Stimulated activated CD8-positive, alpha-beta memory T cell treated with anti-CD3 and anti-CD28 coated beads, Interleukin-7, amount 100 ng/mL, for 48 hours (primary cell): Measurements from ENCODE around the gene CEP170B.
"Not testable (repeated sequence)": the region's sequence is repeated elsewhere in the genome, so short reads cannot be mapped to it uniquely, and the experiment has no call there.

Experiments used
- DNase-seq, 2 donors: peaks; one replicate each; pipeline ENCODE4 v3.0.0-alpha.2; 2020; ENCODE audit warnings: low read depth in 1 of 2; ENCODE audit errors: extremely low read depth in 1 of 2

CEP170B gene

DNA sequence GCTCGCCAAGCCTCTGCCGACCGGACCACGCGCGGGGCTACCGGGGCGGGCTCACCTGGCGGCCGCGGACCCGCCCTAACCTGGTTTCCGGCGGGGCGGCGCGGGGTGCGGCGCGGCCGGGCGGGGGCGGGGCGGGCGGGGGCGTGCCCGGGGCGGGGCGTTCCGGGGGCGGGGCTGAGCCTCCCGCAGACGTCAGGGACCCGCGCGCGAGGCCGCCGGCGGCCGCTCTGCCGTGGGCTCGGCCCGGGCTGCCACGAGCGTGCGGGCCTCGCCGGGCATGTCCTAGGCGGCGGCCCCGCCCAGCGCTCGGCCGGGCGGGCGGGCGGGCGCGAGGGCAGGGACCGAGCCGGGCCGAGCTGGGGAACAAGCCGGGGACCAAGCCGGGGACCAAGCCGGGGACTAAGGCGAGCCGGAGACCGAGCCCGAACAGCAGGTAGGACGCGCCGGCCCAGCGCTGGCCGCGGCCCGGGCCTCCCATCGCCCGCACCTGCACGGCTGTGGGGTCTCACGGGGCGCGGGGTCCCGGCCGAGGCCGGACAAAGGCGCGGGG lies at the start of gene CEP170B:
Gene CEP170B, plus strand, starts transcription at position 188 of the 550 bp plus-strand sequence. CDS start 3,183 bp downstream, outside the sequence.
- no peak for DNase-seq

DNA sequence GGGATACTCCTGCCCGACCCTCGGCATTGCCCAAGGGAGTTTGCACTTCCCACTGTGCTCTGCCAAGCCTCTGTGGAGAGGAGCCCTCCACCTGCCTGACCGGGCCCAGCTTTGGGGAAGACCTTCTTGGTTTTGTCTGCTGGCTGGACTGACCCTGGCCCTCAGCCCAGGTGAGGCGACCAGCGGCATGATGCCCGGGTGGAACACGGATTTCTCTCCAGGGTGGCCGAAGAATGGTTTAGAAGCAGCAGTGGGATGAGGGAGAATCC lies 48.5 kb upstream of the CEP170B start:
- no peak for DNase-seq

DNA sequence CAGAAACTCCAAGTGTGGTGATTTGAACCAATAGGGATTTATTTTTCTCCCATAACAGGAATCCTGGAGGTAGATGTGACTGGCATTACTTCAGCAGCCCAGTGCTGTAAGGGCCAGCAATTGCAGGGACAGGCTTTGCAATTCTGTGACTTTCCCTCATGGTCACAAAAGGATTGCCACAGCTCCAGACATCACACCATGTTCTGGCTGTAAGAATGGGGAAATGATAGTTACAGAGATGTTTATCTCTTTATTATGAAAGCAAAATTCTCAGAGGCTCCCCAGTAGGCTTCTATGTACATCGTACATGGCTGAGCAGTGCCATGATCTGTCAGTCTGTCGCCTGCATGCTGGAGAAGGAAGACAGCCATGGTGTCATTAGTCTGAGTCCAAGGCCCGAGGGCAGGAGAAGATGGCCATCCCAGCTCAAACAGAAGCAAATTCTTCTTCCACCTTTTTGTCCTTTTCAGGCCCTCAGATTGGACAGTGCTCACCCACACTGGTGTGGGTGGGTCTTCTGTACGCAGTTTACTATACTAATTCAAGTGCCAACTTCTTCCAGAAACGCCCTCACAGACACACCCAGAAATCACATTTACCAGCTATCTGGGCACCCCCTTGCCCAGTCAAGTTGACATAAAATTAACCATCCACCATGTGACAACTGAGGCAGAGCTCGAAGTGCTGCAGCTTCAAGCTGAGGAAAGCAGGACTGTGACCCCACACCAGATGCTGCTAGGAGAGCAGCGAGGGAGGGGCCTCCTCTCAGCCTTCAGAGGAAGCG lies 46.9 kb upstream of the CEP170B start:
- no peak for DNase-seq

DNA sequence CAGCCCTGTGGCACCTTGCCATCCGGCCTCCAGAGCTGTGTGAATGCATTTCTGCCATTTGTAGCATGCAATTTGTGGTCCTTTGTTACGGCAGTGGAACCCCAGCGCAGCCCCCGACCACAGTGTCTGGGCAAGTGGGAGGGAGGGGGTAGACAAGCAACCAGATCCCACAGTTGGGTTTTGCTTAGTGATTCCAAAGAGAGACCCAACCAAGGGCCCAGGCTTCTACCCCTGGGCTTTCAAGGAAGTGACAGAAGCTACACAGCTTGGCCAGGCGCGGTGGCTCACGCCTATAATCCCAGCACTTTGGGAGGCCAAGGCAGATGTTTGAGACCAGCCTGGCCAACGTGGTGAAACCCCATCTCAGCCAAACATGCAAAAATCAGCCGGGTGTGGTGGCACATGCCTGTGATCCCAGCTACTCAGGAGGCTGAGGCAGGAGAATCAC lies 46.3 kb upstream of the CEP170B start:
- no peak for DNase-seq

DNA sequence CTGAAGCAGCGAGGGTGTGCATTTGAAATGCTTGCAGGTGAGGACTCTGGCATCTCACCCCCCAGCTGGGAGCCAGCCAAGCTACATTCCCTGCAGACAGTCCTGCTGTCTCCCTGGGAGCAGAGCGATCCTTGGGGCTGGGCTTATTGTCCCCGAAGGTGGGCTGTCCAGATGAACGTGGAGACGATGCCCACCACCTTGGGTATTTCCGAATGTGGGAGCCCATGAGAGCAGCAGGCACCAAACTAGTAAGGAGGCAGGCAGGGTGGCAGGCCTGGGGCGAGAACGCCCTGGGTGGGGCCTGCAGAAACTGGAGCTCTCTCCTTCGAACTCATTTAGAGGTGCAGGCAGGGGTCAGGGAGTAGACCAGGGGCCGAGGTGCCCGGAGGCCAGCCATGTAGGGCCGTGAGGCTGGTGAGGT lies 45.7 kb upstream of the CEP170B start:
- no peak for DNase-seq

DNA sequence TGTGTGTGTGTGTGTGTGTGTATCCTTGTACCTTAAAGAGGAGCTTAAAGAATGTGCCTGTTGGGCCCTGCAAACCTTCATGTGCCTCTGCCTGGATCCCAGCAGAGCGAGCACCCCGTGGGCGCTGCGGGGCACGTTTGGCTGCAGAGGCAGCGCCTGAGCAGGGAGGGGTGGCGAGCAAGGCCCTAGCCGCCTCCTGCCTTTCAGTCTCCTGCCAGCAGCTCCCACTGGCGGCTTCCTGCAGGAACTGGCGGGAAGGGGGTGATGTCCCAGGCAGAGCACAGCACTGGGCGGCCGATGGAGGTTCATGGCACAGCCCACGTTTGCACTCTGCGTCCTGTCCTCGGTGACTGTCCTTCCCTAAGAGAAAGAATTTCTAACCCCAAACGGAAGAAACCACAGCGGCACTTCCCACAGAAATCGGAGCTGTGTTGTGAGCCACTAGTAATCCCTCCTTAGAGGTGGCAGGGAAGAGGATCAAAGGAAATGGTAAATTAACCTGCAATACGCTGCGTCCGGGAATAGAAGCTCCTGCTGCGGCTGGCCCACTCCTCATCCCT lies 44.3 kb upstream of the CEP170B start:
- no peak for DNase-seq

DNA sequence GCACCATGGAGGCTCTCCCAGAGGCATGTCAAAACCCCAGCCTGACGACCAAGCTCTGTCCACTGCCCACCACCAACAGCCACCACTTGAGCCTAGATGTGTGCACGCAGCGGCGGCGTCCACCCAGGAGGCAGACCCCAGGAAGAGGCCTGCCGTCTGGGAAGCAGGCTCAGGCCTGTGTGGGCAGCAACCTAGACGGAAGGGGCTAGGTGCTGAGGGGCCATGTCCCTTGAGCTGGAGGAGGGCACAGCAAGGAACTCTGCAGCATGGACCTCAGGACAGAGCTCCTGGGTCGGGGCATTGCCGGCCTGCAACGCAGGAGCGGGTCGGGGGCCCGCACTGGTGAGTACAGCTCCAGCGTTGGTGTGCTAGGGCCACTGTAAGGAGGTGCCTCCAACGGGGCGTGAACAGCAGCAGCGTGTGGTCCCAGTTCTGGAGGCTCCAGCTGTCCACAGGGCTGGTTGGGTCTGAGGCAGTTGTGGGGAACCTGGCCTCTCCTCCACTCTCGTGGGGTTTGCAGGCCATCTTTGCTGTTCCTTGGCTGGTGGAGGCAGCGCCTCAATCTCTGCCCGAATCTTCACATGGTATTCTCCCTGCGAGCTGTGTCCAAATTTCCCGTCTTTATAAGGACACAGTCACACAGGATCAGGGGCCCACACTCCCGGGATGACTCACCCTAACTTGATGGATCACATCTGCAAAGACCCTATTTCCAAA lies 43.7 kb upstream of the CEP170B start:
- no peak for DNase-seq

DNA sequence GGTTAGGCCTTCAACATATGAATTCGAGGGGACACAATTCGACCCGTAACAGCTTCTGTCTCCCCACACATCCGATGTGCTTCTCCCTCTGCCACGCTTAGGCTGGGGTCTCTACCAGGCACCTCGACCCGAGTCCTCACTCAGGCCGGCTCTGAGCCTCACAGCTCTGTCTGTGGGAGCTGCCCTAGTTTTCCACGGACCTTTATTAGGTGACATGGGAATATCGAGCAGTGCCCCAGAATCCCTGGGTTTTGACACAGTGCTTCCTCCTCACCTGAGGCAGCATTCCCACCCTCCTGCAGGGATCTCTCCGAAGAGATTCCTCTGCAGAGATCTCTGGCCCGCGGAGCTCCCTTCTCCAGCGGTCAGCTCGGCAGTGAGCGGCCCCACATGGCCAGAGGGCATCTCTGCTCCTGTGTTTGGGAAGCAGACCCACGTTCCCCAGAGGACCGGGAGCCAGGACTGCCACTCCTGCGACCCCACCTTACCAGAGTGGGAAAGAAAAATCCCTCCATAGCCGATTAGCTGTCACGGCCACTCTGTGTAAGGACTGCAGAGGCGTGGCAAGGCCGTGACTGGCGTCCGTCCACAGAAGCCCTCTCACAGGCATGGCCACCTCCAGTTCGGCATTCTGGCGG lies 43.0 kb upstream of the CEP170B start:
- no peak for DNase-seq

DNA sequence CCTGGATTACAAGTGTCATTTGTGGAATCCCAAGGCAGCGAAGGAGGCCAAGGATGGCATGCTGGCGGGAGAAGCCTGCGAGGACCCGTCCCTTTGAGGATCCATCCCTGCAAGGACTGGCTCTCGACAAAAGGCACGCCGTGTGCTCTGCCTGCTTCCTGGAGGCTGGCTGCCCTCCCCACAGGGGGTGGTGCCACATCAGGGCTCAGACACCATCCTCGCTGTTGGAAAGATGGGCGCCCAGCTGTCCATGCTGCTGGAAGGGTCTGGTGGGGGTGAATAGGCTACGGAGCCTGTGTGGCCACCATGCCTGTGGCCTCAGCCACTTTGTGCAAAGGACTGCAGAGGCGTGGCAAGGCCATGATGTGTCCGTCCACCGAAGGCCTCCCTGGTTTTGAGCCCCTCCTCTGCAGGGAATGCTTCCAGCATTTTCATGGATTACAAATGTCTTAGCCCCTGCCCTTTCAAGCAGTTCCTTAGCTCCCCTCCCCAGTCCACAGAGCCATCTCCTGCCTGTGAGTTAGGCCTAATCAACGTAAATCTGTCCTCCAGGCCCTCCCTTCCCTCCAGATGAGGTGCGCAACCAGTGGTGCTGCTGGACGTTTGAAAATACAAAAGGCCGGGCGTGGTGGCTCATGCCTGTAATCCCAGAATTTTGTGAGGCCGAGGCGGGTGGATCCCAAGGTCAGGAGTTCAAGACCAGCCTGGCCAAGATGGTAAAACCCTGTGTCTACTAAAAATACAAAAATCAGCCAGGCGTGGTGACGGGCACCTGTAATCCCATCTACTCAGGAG lies 42.0 kb upstream of the CEP170B start:
- DNase-seq, result no peak

DNA sequence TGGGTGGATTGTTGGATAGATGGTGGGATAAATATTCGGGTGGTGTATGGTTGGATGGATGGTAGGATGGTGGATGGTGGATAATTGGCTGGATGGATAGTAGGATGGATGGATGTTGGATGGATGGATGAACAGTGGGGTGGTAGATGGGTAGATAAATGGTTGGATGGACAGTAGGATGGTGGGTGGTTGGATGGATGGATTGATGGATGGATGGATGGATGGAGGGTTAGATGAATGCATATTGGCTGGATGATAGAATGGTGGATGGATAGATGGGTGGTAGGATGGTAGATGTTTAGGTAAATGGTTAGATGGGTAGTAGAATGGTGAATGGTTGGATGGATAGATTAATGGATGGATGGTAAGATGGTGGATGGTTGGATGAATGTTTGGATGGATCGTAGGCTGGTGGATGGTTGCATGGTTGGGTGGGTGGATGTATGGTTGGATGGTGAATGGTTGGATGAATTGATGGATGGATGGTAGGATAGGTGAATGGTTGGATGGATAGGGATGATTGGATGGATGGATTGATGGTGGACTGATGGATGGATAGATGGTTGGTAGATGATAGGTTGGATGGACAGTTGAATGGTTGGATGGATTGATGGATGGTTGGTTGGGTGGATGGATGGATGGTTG lies 40.6 kb upstream of the CEP170B start:
- DNase-seq, result no peak

DNA sequence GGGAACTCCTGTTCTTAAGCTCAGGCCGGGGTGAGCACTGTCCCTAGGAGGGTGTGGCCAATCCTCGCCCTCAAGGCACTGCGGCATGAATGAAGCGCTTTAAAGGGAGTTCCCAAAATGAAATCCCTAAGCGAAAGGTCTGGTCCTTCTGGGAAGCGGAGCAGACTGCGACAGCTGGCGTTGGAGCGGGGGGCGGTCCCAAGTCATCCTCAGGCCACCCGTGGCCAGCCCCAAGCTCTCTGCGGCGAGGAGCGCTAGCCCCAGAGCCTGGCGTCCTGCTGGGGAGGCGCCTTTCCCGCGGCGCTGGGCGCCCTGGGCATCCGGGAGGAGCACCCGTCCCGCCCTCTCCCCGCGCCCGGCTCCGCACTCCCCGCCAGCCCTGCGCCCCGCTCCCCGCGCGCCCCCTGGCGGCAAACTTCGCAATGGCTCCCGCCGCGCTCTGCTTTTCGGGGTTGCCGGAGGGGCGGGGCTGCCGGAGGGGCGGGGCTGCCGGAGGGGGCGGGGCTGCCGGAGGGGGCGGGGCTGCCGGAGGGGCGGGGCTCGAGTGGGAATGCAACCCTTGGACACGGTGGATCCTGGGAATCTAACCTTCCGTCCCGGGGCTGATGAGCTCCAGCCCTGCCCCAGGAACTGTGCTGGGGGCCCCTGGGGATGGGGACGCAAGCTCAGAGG lies 38.7 kb upstream of the CEP170B start:
- peak; percentile 79 to 80 for DNase-seq

DNA sequence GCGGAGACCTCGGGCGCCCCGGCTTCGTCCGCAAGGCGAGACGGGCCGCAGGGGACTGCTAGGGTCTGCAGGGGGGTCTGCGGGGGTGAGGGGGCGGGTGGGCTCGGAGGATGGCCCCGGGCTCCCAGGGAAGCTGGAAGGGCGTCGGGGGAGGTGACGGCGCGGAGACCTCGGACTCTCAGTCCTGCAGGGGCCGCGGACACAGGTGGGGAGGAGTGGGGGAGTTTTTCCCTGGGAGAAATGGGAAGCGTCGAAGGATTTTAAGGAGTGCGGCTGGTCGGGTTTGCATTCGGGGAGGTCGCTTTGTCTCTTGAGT lies 38.2 kb upstream of the CEP170B start:
- no peak for DNase-seq

DNA sequence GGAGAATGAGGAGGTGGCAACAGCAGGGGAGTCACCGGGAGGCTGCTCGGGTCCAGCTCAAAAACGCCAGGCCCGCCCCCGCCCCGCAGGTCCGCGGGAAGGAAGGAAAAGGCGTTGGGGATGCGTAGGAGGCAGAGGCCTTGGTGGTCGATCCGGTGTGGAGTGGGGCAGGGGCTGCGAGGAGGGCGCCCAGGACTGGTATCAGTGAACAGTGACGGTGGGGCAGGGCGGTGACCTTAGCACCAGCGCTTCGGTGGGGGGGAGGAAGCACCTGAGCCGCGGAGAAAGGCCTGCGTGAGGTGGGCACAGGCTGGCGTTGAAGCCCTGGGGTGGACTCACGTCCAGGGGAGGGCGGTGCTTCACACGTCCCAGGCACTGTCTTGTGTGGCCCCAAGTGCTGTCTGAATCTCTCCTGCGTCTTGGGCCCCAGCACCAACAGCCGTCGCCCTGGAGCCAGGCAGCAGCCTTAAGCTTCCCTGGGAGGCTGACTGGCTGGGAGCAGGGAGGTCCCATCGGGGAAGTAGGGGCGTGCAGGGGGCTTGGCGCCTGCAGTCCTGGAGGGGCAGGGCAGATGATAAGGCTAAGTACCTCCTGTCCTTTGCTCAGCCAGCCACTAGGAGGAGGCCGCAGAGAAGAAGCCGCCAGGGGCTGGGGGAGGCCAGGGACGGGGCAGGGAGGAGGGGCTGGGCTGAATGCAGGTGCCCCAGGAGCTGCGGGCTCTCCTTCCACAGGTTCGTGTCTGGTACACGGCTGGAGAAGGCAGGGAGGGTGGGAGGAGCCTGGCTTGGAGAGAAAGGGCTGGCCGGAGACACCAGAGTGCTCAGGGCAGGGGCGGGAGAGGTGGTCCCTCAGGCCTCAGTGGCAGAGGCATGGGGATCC lies 37.7 kb upstream of the CEP170B start:
- peak in 1 of 2 donors; percentile 32 for DNase-seq

DNA sequence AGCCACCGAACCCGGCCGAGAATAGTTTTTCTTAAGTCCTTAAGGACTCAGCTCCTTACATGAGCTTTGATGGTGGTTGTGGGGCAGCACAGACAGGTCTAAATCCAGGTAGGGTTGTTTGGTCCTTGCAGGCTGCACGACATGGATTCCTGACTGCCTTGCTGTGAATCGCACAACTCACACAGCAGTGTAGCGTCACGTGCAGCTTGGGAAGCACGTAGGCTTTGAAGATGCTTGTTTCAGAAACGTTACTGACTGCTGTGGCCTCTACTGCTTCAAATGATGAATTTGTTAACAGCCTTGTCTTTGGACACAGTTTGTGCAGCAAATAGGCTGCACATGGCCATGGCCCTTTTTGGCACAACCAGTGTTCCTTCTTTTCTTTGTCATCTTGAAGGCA lies 34.3 kb upstream of the CEP170B start:
- DNase-seq, result no peak

DNA sequence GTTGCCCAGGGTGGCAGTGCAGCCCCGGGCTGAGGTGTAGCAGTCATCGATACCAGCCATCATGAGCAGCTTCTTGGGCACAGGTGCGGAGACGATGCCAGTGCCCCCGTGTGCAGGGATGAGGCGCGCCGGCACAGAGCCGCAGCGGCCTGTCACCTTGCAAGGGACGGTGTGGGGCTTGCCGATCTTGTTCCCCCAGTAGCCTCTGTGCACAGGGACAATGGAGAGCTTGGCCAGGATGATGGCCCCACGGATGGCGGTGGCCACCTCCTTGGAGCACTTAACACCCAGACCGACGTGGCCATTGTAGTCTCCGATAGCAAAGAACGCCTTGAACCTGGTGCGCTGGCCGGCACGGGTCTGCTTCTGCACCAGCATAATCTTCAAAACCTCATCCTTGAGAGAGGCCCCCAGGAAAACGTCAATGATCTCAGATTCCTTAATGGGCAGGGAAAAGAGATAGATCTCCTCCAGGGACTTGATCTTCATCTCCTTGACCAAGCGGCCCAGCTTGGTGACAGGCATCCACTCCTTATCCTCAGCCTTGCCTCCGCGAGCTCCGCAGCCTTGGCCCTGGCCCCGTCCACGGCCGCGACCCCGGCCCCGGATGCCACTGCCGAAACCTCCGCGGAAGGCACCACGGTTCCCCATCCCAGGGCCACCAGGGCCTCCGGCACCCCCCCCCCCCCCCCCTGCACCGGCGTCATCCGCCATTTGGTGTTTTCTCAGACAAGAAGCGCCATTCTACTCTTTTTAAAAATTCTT lies 28.7 kb upstream of the CEP170B start:
- not testable (repeated sequence) for DNase-seq

DNA sequence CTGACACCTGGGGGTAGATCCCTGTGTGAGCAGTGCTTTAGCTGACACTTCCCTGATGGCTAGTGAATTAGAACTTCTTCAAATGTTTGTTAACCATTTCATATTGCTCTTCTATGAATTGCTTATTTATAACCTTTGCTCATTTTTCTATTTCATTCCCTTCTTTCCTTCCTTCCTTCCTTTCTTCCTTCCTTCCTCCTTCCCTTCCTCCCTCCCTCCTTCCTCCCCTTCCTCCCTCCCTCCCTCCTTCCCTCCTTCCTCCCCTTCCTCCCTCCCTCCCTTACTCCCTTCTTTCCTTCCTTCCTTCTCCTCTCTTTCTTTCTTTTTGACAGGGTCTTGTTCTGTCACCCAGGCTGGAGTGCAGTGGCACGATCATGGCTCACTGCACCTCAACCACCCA lies 23.3 kb upstream of the CEP170B start:
- no peak for DNase-seq

DNA sequence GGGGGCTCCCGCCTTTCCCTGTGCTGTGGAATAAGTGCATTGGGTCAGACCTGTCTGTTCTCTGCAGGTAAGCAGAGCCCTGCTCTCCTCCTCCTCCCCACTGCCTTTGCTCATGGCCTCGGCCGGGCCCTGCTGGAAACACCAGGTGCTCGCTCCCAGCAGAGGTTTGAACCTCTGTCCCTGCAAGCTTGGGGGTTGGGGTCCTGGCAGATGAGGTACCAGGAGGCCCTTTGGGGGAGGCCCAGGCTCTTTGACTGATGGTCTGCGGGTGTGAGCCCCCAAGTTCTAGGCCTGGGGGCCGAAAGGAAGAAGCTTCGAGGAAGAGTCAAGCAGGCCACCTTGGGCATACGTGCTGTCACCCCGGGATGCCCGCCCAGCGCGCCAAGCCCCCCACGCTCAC lies 22.1 kb upstream of the CEP170B start:
- no peak for DNase-seq
